Spleen (tissue), 11 donors: Measurements from ENCODE around the gene ACVR1. TPM values are rescaled to one million over a fixed set of nuclear protein-coding genes. Genes with fewer than 3 reads are reported as not detected.

Experiments
- DNase-seq: peaks from one replicate; pipeline ENCODE4 v3.0.0-alpha.2; 2020
- H3K27ac ChIP-seq, 8 donors: fragments of 200-600 bp; sonication (generic) in 7 of 8; 1 replicate in 4 of 8; 2 replicates in 4 of 8; pipeline versions ENCODE4 v1.5.0 to v1.8.0; 2016 to 2021; ENCODE audit warnings: inconsistent platforms in 4 of 8, mild to moderate bottlenecking in 4 of 8, moderate library complexity in 1 of 8
- H3K27me3 ChIP-seq, 7 donors: fragments of 200-600 bp; sonication (generic) in 6 of 7; replicated peaks in 1 of 7; 1 replicate in 4 of 7; 2 replicates in 3 of 7; pipeline versions ENCODE4 v1.5.0 to v1.8.0; 2016 to 2021; ENCODE audit warnings: inconsistent platforms in 3 of 7, mild to moderate bottlenecking in 1 of 7
- H3K36me3 ChIP-seq, 6 donors: fragments of 200-600 bp; sonication (generic) in 5 of 6; 1 replicate in 4 of 6; 2 replicates in 2 of 6; pipeline versions ENCODE4 v1.5.0 to v1.8.0; 2016 to 2021; ENCODE audit warnings: inconsistent platforms in 2 of 6
- H3K4me1 ChIP-seq, 6 donors: fragments of 200-600 bp; sonication (generic) in 5 of 6; 1 replicate in 3 of 6; 2 replicates in 3 of 6; pipeline versions ENCODE4 v1.5.0 to v1.8.0; 2016 to 2021; ENCODE audit warnings: inconsistent platforms in 3 of 6
- H3K4me3 ChIP-seq, 8 donors: fragments of 200-600 bp; sonication (generic) in 7 of 8; 1 replicate in 4 of 8; 2 replicates in 4 of 8; pipeline versions ENCODE4 v1.5.0 to v1.8.0; 2016 to 2021; ENCODE audit warnings: inconsistent platforms in 4 of 8, mild to moderate bottlenecking in 4 of 8, moderate library complexity in 2 of 8
- H3K9me3 ChIP-seq, 8 donors: fragments of 200-600 bp; sonication (generic) in 7 of 8; 1 replicate in 4 of 8; 2 replicates in 4 of 8; pipeline versions ENCODE4 v1.5.0 to v1.8.0; 2016 to 2021; ENCODE audit warnings: inconsistent platforms in 4 of 8
- POLR2A ChIP-seq, 3 donors: fragments of 450-650 bp; IDR thresholded peaks; one replicate each; pipeline ENCODE4 v1.5.1; 2017; ENCODE audit warnings: antibody characterized with exemption in 3 of 3, mild to moderate bottlenecking in 1 of 3
- POLR2AphosphoS5 ChIP-seq, 3 donors: sonication (generic); formaldehyde crosslinking; IDR thresholded peaks; one replicate each; pipeline ENCODE4 v1.5.1; 2017; ENCODE audit warnings: antibody characterized with exemption in 3 of 3
- WGBS, 5 donors: extraction: QIAGEN DNeasy Blood & Tissue Kit in 3 of 5; methylation state at CpG; one replicate each; pipeline versions ENCODE4 v1.1.5 to v1.1.7; 2013 to 2018; 5-methylcytosine and 5-hydroxymethylcytosine counted together
- intact Hi-C: fragments of 100-400 bp; cut with DNase I; formaldehyde crosslinking; loops from one replicate; pipeline ENCODE4 v1.15.0; 2023; ENCODE audit warnings: low total_unique reads
- polyA plus RNA-seq, 3 donors: library from polyadenylated mRNA; stranded (reverse); fragments of 200-250 nt; gene quantifications; one replicate each; pipeline ENCODE4 v1.2.1, GENCODE V29; 2013
- total RNA-seq, 7 donors: library from RNA; depleted of rRNA in 3 of 7; stranded (reverse); fragments of >200 nt in 3 of 7; fragmentation: NEBNext Ultra II Directional in 4 of 7; extraction: Animal tissue kit (Norgen Biotek cat#: 25700) in 4 of 7; gene quantifications; one replicate each; pipeline versions ENCODE4 v1.1.0 to v1.2.1, GENCODE V29; 2016 to 2021
- TF ChIP-seq, protein P1 (sequence below), 11 experiments: fragments of 200-600 bp in 7 of 11; fragments of 450-650 bp in 4 of 11; sonication (generic) in 4 of 11; IDR thresholded peaks in 8 of 11; conservative IDR thresholded peaks in 3 of 11; 1 replicate in 7 of 11; 2 replicates in 4 of 11; pipeline versions ENCODE4 v1.4.0 to v1.8.0; 2016 to 2021; ENCODE audit warnings: antibody characterized with exemption in 11 of 11, inconsistent platforms in 4 of 11, mild to moderate bottlenecking in 1 of 11
- donor health status: healthy with polysubstance abuse.
- donor health status: DM: no; HTN: no; CAD: no; lungs with moderate emphysema.
- donor health status: DM: no; HTN: no; CAD: no.
- donor health status: Bipolar disorder and iron deficiency.
- donor health status: healthy.
- donor health status: DM: no; HTN: no; CAD: no.
- donor health status: DM: yes; HTN: yes; CAD: no.

Gene ACVR1
- total and polyA plus RNA-seq, 10 donors, result 2.1 to 23.8 (median 13.6) TPM

DNA sequence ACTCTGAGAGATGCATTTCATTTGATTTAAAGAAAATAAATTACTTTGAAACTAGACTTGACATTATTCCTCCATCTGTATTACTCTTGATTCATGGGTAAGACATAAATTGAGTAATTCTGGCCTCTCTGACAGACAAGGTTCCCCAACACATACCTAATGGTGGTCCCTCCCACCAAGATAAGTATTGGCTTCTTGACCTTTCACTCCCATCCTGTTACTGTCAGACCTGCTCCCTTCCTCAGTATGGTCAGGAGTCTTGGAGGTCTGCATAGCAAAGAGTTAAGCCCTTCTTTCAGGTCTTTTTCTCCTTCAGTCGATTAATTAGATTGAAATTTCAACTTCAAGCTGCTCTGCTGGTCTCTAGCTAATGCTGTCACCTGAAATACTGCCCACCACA is 42.2 kb upstream of the ACVR1 start:
- no peak overlapping the region for H3K27ac ChIP-seq
- H3K27me3 ChIP-seq, result no peaks in the 10 kb centered on the region
- H3K4me3 ChIP-seq, result no peak overlapping the region
- no peaks in the 10 kb centered on the region for H3K4me1 ChIP-seq
- H3K36me3 ChIP-seq, result no peaks in the 10 kb centered on the region
- H3K9me3 ChIP-seq, result peaks cover 0 to 5% (median 0%) of the 10 kb centered on the region in 8 donors
- DNase-seq, result no peak
- WGBS, 5 donors, result 62 to 91% (median 76%) methylated on average over 1 of the region's 1 CpG
- TF ChIP-seq, protein P1, sequence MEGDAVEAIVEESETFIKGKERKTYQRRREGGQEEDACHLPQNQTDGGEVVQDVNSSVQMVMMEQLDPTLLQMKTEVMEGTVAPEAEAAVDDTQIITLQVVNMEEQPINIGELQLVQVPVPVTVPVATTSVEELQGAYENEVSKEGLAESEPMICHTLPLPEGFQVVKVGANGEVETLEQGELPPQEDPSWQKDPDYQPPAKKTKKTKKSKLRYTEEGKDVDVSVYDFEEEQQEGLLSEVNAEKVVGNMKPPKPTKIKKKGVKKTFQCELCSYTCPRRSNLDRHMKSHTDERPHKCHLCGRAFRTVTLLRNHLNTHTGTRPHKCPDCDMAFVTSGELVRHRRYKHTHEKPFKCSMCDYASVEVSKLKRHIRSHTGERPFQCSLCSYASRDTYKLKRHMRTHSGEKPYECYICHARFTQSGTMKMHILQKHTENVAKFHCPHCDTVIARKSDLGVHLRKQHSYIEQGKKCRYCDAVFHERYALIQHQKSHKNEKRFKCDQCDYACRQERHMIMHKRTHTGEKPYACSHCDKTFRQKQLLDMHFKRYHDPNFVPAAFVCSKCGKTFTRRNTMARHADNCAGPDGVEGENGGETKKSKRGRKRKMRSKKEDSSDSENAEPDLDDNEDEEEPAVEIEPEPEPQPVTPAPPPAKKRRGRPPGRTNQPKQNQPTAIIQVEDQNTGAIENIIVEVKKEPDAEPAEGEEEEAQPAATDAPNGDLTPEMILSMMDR (IDR thresholded peaks at IDR 0.05 in 8 of 11, conservative IDR thresholded peaks at IDR 0.05 in 3 of 11), result no peak
- no peak for TF ChIP-seq POLR2AphosphoS5 (IDR thresholded peaks at IDR 0.05)
- TF ChIP-seq POLR2A (IDR thresholded peaks at IDR 0.05), result no peak
- intact Hi-C loops, result no loop called here

- no peak overlapping the region for H3K4me3 ChIP-seq
- H3K27me3 ChIP-seq, result no peaks in the 10 kb centered on the region
- intact Hi-C loops, result no loop called here
- H3K27ac ChIP-seq, result no peak overlapping the region
- no peak for DNase-seq
- no peaks in the 10 kb centered on the region for H3K36me3 ChIP-seq
- no peak for TF ChIP-seq POLR2A (IDR thresholded peaks at IDR 0.05)
- TF ChIP-seq, protein P1 (IDR thresholded peaks at IDR 0.05 in 8 of 11, conservative IDR thresholded peaks at IDR 0.05 in 3 of 11), result no peak
- no peak for TF ChIP-seq POLR2AphosphoS5 (IDR thresholded peaks at IDR 0.05)
- H3K9me3 ChIP-seq, result peaks cover 0 to 4% (median 0%) of the 10 kb centered on the region in 8 donors
- no peaks in the 10 kb centered on the region for H3K4me1 ChIP-seq
Measured at GRCh38 chr2:157911750-157912149, 35.6 kb upstream of the ACVR1 start.

DNA sequence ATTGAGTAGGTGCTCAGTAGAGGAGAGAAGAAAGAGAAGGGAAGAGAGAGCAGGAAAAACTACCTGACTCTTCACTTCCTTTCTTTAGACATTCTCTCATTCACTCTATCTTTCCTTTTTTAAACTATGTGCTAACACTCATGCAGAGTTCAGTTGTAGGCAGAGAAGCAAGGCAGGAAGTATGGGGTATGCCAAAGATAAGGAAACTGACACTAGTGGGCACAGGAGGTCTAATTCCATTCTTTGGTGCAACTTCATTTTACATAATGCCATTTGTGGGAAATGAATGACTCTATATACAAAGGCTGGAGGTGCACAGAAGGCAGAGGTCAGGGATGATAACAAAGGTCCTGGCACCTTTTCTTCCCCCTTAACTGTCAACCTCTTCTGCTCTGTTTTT is 35.1 kb upstream of the ACVR1 start:
- H3K36me3 ChIP-seq, result no peaks in the 10 kb centered on the region
- intact Hi-C loops, result no loop called here

DNA sequence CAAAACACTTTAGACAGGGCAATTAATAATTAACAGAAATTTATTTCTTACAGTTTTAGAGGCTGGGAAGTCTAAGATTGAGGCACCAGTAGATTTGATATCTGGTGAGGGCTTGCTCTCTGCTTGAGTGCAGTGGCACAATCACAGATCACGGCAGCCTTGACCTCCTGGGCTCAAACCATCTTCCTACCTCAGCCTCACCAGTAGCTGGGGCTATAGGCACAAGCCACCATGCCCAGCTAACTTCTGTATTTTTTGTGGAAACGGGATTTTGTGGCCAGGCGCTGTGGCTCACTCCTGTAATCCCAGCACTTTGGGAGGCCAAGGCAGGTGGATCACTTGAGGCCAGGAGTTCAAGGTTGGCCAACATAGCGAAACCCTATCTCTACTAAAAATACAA is 29.0 kb upstream of the ACVR1 start:
- Histone ChIP-seq H3K27me3 (no peaks in the 10 kb centered on the region), H3K9me3 (no peaks in the 10 kb centered on the region), H3K4me1 (peaks cover 0 to 4% (median 0%) of the 10 kb centered on the region in 6 donors), H3K27ac (no peak overlapping the region), H3K4me3 (no peak overlapping the region), H3K36me3 (no peaks in the 10 kb centered on the region)
- intact Hi-C loops, result no loop called here
- WGBS, 5 donors, result 85 to 95% (median 93%) methylated on average over 4 of the region's 4 CpGs
- TF ChIP-seq POLR2AphosphoS5 (IDR thresholded peaks at IDR 0.05) (no peak), POLR2A (IDR thresholded peaks at IDR 0.05) (no peak)
- TF ChIP-seq, protein P1 (IDR thresholded peaks at IDR 0.05 in 8 of 11, conservative IDR thresholded peaks at IDR 0.05 in 3 of 11), result no peak
- DNase-seq, result no peak

More for the DNA sequence above, 35.1 kb upstream of the ACVR1 start:
- TF ChIP-seq POLR2AphosphoS5 (IDR thresholded peaks at IDR 0.05), result no peak
- TF ChIP-seq POLR2A (IDR thresholded peaks at IDR 0.05), result no peak
- TF ChIP-seq, protein P1 (IDR thresholded peaks at IDR 0.05 in 8 of 11, conservative IDR thresholded peaks at IDR 0.05 in 3 of 11), result no peak
- no peak for DNase-seq
- no peaks in the 10 kb centered on the region for H3K27me3 ChIP-seq
- peaks cover 0 to 4% (median 0%) of the 10 kb centered on the region in 8 donors for H3K9me3 ChIP-seq
- no peak overlapping the region for H3K27ac ChIP-seq
- no peak overlapping the region for H3K4me3 ChIP-seq
- H3K4me1 ChIP-seq, result no peaks in the 10 kb centered on the region
